Stimulated activated CD4-positive, alpha-beta T cell treated with anti-CD3 and anti-CD28 coated beads, Interleukin-15, amount 100 ng/mL, for 24 hours (primary cell): ENCODE data around the gene IFT122.

Source experiments
- DNase-seq: peaks from one replicate; pipeline ENCODE4 v3.0.0-alpha.2; 2020

IFT122 gene

GRCh38 chr3:129519896-129520715 is 80.1 kb downstream of the IFT122 start:
- DNase-seq: no peak

DNA sequence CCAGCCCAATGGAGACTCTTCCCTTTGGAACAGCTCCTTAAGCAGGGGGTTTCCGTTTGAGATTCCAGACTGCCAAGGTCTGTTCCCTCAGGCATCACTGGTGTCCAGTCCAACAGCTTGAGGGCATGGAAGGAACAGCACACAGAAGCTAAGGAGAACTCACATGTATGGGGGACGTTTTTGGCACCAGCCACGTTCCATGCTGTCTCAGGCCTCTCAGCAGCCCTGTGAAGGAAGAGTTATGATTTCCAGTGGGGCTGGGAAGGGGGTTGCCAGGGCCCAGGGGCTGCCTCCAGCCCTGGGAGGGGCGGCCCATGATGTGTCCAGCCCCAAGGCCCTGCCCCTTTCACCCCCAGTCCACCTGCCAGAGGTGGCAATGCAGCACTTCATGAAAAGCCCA is 80.9 kb downstream of the IFT122 start:
- DNase-seq: no peak

- DNase-seq: no peak
These were observed 81.6 kb downstream of the IFT122 start for GRCh38 chr3:129521611-129522010.

DNA sequence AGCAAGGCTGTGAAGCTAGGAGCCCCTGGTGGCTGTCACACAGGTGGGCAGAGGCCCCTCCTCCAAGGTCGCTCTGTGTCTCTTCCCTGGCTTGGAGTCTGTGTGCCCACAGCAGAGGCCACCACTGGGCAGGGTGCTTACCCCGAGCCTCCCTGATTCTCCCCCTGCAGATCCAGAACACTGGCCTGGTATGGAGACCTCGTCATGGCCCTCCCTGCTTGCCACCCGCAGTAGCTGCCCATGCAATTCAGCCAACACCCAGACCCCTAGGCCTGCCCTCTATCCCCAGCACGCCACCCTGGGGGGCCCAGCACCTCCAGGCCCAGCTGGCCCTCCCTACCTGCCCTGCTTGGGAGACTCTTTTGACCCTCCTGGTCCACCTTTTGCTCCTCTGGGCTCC is 82.9 kb downstream of the IFT122 start:
- no peak for DNase-seq

- no peak for DNase-seq
These were observed 84.1 kb downstream of the IFT122 start for GRCh38 chr3:129524081-129524480.

GRCh38 chr3:129525341-129525968 is 85.4 kb downstream of the IFT122 start:
- DNase-seq: no peak

DNA sequence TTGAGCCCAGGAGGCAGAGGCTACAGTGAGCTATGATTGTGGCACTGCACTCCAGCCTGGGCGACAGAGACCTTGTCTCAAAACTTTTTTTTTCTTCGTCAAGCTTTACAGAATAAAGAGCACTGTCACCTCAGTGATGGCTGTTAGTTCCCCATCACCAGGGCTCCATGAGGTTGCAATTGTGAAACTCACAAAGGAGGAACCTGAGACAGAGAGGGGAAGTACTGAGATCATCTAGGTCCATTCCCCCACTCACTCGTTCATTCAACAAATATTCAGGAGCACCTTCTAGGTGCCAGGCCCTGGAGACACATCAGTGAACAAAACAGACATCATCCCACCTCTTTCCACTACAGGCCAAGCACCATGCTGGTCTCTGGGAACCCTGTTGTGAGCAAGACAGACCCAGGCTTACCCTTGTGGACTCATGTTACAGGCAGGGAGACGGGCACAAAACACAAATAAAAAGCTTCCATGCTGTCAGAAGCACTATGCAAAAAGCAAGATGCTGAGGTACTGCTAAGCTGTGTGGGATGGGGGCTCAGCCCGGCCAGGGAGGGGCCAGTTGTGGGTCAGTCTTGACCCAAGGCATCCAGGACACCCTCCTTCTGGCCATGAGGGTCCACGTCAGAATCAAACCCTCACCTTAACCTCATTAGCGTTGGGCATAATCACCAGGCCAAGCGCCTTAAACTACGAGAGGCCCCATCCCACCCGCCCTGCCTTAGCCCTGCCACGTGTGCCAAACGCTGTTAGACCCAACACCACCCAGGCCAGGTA is 86.3 kb downstream of the IFT122 start:
- DNase-seq: no peak

- DNase-seq: no peak
These were observed 87.2 kb downstream of the IFT122 start for GRCh38 chr3:129527262-129527661.

- DNase-seq: no peak
These were observed 88.6 kb downstream of the IFT122 start, which contains the start of gene RHO for GRCh38 chr3:129528589-129529100. TSS of gene RHO (plus strand) at chr3:129528639. CDS start at chr3:129528734, 95 bp downstream.

GRCh38 chr3:129529436-129530210 is 89.6 kb downstream of the IFT122 start:
- DNase-seq: no peak

DNA sequence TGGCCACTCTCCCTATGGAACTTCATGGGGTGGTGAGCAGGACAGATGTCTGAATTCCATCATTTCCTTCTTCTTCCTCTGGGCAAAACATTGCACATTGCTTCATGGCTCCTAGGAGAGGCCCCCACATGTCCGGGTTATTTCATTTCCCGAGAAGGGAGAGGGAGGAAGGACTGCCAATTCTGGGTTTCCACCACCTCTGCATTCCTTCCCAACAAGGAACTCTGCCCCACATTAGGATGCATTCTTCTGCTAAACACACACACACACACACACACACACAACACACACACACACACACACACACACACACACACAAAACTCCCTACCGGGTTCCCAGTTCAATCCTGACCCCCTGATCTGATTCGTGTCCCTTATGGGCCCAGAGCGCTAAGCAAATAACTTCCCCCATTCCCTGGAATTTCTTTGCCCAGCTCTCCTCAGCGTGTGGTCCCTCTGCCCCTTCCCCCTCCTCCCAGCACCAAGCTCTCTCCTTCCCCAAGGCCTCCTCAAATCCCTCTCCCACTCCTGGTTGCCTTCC is 90.3 kb downstream of the IFT122 start:
- no peak for DNase-seq

- no peak for DNase-seq
These were observed 90.8 kb downstream of the IFT122 start for GRCh38 chr3:129530821-129531220.

GRCh38 chr3:129531699-129532098 is 91.7 kb downstream of the IFT122 start:
- no peak for DNase-seq

- DNase-seq: no peak
These were observed 92.2 kb downstream of the IFT122 start for GRCh38 chr3:129532261-129532660.

DNA sequence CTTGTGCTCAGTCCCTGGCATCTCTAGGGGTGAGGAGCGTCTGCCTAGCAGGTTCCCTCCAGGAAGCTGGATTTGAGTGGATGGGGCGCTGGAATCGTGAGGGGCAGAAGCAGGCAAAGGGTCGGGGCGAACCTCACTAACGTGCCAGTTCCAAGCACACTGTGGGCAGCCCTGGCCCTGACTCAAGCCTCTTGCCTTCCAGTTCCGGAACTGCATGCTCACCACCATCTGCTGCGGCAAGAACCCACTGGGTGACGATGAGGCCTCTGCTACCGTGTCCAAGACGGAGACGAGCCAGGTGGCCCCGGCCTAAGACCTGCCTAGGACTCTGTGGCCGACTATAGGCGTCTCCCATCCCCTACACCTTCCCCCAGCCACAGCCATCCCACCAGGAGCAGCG is 93.4 kb downstream of the IFT122 start:
- DNase-seq: no peak

DNA sequence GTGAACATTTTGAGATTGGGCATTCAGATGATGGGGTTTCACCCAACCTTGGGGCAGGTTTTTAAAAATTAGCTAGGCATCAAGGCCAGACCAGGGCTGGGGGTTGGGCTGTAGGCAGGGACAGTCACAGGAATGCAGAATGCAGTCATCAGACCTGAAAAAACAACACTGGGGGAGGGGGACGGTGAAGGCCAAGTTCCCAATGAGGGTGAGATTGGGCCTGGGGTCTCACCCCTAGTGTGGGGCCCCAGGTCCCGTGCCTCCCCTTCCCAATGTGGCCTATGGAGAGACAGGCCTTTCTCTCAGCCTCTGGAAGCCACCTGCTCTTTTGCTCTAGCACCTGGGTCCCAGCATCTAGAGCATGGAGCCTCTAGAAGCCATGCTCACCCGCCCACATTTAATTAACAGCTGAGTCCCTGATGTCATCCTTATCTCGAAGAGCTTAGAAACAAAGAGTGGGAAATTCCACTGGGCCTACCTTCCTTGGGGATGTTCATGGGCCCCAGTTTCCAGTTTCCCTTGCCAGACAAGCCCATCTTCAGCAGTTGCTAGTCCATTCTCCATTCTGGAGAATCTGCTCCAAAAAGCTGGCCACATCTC is 94.5 kb downstream of the IFT122 start:
- no peak for DNase-seq

DNA sequence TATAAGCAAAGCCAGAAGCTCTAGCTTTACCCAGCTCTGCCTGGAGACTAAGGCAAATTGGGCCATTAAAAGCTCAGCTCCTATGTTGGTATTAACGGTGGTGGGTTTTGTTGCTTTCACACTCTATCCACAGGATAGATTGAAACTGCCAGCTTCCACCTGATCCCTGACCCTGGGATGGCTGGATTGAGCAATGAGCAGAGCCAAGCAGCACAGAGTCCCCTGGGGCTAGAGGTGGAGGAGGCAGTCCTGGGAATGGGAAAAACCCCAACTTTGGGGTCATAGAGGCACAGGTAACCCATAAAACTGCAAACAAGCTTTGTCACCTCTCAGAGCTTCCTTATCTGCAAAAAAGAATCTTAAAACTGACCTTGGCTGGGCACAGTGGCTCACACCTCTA is 95.1 kb downstream of the IFT122 start:
- DNase-seq: no peak

DNA sequence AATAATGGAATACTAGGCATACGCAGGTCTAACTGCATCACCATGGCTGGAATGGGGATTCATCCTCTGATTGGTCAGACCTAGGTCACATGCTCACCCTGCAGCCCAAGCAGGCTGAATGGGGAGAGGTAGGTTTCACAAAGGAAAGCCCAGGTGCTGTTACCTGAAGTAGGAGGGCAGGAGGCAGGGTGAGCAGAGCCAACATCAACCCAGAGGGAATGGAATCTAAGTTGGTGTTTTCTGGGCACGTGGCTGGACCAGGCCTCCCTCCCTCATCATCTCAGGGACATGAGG is 96.3 kb downstream of the IFT122 start:
- no peak for DNase-seq

- DNase-seq: no peak
These were observed 96.8 kb downstream of the IFT122 start for GRCh38 chr3:129536804-129537203.

- DNase-seq: no peak
These were observed 99.2 kb downstream of the IFT122 start for GRCh38 chr3:129539206-129539605.

DNA sequence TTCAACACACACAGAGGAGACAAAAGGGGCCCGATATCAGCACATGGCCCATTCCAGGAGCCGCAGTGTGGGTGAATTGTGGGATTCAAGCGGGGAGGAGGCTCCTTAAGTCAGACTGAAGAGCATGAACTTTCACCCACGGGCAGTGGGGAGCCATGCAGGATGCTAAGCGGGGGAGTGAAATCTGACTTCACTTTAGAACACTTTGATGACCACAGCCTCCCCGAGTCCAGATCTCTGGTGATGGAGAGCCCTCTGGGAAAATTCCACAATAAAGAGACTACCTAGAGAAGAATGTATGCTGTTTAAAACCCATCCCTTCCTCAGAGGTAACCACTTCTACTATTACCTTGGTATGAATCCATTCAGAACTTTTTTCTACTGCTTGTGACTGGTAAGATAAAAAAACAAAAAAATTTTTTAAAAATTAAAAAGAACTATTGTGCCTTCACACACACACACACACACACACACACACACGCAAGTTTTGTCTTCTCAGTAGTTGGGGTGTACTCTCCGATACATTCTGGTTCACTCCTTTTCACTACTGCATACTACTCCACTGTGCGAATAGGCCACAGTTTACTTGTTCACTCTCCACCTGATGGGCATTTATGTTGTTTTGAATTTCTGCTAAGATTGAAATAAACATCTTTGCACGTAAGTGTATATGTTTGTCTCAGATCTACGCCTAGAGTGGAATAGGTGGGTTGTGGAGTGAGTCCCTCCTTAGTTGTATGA is 100.9 kb downstream of the IFT122 start:
- no peak for DNase-seq
